Breast epithelium (tissue), 3 donors: Measurements from ENCODE around the gene PROK2.

Experiments
- POLR2A ChIP-seq: fragments of 450-650 bp; IDR thresholded peaks from one replicate; pipeline ENCODE4 v1.6.1; 2016; ENCODE audit warnings: antibody characterized with exemption, mild to moderate bottlenecking, moderate library complexity
- TF ChIP-seq, protein P1 (sequence below), 3 donors: fragments of 450-650 bp; IDR thresholded peaks; one replicate each; pipeline ENCODE4 v1.5.1; 2016 to 2017; ENCODE audit warnings: antibody characterized with exemption in 3 of 3, mild to moderate bottlenecking in 3 of 3, moderate library complexity in 3 of 3

- TF ChIP-seq, protein P1, sequence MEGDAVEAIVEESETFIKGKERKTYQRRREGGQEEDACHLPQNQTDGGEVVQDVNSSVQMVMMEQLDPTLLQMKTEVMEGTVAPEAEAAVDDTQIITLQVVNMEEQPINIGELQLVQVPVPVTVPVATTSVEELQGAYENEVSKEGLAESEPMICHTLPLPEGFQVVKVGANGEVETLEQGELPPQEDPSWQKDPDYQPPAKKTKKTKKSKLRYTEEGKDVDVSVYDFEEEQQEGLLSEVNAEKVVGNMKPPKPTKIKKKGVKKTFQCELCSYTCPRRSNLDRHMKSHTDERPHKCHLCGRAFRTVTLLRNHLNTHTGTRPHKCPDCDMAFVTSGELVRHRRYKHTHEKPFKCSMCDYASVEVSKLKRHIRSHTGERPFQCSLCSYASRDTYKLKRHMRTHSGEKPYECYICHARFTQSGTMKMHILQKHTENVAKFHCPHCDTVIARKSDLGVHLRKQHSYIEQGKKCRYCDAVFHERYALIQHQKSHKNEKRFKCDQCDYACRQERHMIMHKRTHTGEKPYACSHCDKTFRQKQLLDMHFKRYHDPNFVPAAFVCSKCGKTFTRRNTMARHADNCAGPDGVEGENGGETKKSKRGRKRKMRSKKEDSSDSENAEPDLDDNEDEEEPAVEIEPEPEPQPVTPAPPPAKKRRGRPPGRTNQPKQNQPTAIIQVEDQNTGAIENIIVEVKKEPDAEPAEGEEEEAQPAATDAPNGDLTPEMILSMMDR (IDR thresholded peaks at IDR 0.05): no peak
- no peak for TF ChIP-seq POLR2A
These were observed 52.3 kb downstream of the PROK2 start for GRCh38 chr3:71732637-71733036.
